ENCODE data around the gene FHL3. TPM values are rescaled to one million over a fixed set of nuclear protein-coding genes. Genes with fewer than 3 reads are reported as not detected.

Gene FHL3
- total and polyA plus RNA-seq, 9 of the 15 experiments (the other 6 are each of a cell fraction or from before 2014, with no cell fraction given) = 6.1 to 144 (median 34.1) TPM

DNA sequence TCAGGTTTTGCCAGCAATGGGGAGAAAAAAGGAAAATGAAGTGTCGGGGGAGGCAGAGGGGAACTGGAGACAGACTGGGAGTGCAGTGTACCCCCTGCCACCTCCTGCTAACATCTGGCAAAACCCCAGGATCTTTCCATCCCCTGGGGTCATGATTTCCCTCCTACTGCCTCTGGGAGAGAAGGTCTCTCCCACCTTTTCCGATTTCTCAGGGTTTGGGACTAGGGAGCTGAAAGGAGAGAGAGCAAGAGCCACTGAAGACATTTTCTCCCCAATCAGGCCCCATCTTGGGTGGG is 5.1 kb downstream of the FHL3 start:
- Histone ChIP-seq H3K79me2 (ENCODE audit: control insufficient read depth, insufficient read depth, low read length) (peaks cover 80% of the 10 kb centered on the region), H2AFZ (ENCODE audit: low read depth, low read length) (no peak overlapping the region), H3K9me1 (ENCODE audit: control insufficient read depth, insufficient read depth, low read length) (peaks cover 2% of the 10 kb centered on the region), H3K36me3 (ENCODE audit: control insufficient read depth, insufficient read depth, low read length) (peaks cover 78% of the 10 kb centered on the region), H3K4me1 (replicated peaks in 1 of 2; ENCODE audit: control insufficient read depth in 2 of 2, insufficient read depth in 2 of 2, low read length in 2 of 2) (peaks cover 51 to 73% of the 10 kb centered on the region in 2 experiments), H3K4me2 (ENCODE audit: insufficient read depth, low read length) (peak overlapping the region; percentile 80), H4K20me1 (replicated peaks; ENCODE audit: control insufficient read depth, insufficient read depth, low read length) (0 out of 2 replicates have a peak, but pooled peaks cover 12% of the 10 kb centered on the region), H3K27ac (ENCODE audit: extremely low read depth, low read depth, low read length) (peak overlapping the region; percentile 96), H3K9ac (ENCODE audit: insufficient read depth in 1 of 2, low read depth in 2 of 2, low read length in 2 of 2) (peak overlapping the region; percentile 82 to 90), H3K4me3 (peak overlapping the region; percentile 65), H3K27me3 (ENCODE audit: control insufficient read depth in 2 of 2, insufficient read depth in 2 of 2, low read length in 2 of 2) (no peaks in the 10 kb centered on the region), H3K9me3 (replicated peaks; ENCODE audit: control insufficient read depth, insufficient read depth, low read depth, low read length) (no peaks in the 10 kb centered on the region)
- DNase-seq (ENCODE audit: extremely low read depth in 1 of 4, low spot score in 3 of 4) (no peak), FAIRE-seq (no peak), ATAC-seq (no peak)
- intact Hi-C loops (cut with micrococcal nuclease) = no loop called here
- ChIA-PET CTCF (ENCODE audit: low intra/inter-chr PET ratio) (no interaction called here), POLR2A (interaction anchor here (0.5 to 5.9 kb wide), 9 partner anchors 8 to 821 kb away, joined by 3 to 66 read pairs (median 3); partner anchors contain the start of genes SF3A3, SNIP1 and UTP11)
- WGBS (ENCODE audit: insufficient coverage, low coverage, missing lambda C conversion rate) = 16% methylated on average over 2 of the region's 2 CpGs
- in situ Hi-C loops (cut with MboI) = no loop called here
- no TSS peak for BruUV-seq (replicated peaks)
- TF ChIP-seq NFRKB (IDR thresholded peaks at IDR 0.05; ENCODE audit: low read depth) (peak; percentile 86; the same call in 1 of the 2 replicates), ZNF76 (CRISPR knock-in tag; IDR thresholded peaks at IDR 0.05; ENCODE audit: borderline replicate concordance) (no peak), HOXB6 (CRISPR knock-in tag; IDR thresholded peaks at IDR 0.05; ENCODE audit: borderline replicate concordance) (no peak), HNRNPL (IDR thresholded peaks at IDR 0.05; ENCODE audit: low read depth, low read length) (0 out of 2 replicates have a peak, but pooled peaks have one; percentile 32), CEBPG (CRISPR knock-in tag; IDR thresholded peaks at IDR 0.05) (0 out of 2 replicates have a peak, but pooled peaks have one; percentile 1), CEBPG (tag; conservative IDR thresholded peaks at IDR 0.05 in 1 of 2, IDR thresholded peaks at IDR 0.05 in 1 of 2) (no peak), ZNF589 (CRISPR knock-in tag; IDR thresholded peaks at IDR 0.05; ENCODE audit: low read depth) (0 out of 2 replicates have a peak, but pooled peaks have one; percentile 14), ATF6 (CRISPR knock-in tag; IDR thresholded peaks at IDR 0.05) (no peak), ELF1 (tag; IDR thresholded peaks at IDR 0.05) (no peak), SRF (CRISPR knock-in tag; IDR thresholded peaks at IDR 0.05) (0 out of 4 replicates have a peak, but pooled peaks of 1 of the 2 experiments have one; percentile 1), GABPB1 (CRISPR knock-in tag; IDR thresholded peaks at IDR 0.05) (no peak), CBFA2T3 (IDR thresholded peaks at IDR 0.05) (peak; percentile 54), ZNF395 (CRISPR knock-in tag; IDR thresholded peaks at IDR 0.05) (0 out of 2 replicates have a peak, but pooled peaks have one; percentile 9), NR4A1 (CRISPR knock-in tag; IDR thresholded peaks at IDR 0.05) (no peak), NR4A1 (tag; IDR thresholded peaks at IDR 0.05) (peak; percentile 33; the same call in 1 of the 2 replicates)
- TF ChIP-seq, protein P1, sequence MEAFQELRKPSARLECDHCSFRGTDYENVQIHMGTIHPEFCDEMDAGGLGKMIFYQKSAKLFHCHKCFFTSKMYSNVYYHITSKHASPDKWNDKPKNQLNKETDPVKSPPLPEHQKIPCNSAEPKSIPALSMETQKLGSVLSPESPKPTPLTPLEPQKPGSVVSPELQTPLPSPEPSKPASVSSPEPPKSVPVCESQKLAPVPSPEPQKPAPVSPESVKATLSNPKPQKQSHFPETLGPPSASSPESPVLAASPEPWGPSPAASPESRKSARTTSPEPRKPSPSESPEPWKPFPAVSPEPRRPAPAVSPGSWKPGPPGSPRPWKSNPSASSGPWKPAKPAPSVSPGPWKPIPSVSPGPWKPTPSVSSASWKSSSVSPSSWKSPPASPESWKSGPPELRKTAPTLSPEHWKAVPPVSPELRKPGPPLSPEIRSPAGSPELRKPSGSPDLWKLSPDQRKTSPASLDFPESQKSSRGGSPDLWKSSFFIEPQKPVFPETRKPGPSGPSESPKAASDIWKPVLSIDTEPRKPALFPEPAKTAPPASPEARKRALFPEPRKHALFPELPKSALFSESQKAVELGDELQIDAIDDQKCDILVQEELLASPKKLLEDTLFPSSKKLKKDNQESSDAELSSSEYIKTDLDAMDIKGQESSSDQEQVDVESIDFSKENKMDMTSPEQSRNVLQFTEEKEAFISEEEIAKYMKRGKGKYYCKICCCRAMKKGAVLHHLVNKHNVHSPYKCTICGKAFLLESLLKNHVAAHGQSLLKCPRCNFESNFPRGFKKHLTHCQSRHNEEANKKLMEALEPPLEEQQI (IDR thresholded peaks at IDR 0.05) = no peak
- TF ChIP-seq, protein P2, sequence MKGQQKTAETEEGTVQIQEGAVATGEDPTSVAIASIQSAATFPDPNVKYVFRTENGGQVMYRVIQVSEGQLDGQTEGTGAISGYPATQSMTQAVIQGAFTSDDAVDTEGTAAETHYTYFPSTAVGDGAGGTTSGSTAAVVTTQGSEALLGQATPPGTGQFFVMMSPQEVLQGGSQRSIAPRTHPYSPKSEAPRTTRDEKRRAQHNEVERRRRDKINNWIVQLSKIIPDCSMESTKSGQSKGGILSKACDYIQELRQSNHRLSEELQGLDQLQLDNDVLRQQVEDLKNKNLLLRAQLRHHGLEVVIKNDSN (CRISPR knock-in tag; IDR thresholded peaks at IDR 0.05) = 0 out of 2 replicates have a peak, but pooled peaks have one; percentile 25
